IPS-NIHi11 (cell line): ENCODE results near the gene MAML2.

Source experiments
- DNase-seq: peaks from one replicate; pipeline ENCODE4 v3.0.0; 2012; ENCODE audit warnings: mixed read lengths, low spot score

The MAML2 gene

DNA sequence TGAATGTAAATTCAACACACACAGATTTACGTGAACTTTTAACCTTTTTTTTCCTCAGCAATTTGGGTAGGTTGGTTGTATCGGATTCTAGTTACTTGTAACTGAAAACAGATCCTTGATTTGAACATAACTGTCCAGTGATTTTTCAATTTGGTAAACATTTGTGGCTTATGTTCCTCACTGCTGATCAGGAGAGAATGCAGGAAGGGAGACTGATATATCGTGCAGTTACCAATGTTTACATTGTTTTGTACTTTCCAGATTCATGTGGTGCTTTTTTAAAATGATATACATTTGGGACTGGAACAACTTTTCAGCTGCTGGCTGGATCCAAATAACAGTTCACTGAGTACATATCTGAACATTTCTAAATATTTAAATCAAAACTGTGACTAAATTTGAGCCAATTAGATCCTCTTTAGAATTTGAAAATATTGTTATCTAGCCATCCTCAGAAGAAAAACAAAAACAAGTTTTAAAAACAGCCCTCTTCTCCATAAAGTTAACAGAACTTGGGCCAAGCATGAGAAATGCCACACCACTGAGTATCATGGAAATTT, 334.8 kb downstream of the MAML2 start:
- no peak for DNase-seq

DNA sequence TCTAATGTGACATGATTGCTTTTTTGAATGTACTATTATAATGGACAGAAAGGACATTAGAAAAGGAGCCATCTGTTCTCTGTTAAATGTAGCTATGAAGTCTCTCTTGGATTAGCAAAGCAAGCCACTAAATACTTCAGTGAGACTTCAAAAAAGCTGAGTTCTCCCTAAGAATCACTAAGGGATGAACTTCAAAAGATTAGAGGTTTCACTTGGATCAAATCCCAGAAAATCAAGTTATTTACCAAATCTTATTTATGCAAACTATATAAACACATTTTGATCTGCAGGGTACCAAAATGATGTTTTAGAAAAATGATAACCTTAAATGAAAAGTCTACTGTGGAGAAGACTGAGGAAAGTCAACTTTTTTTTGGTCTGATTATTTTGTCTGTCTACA, 337.0 kb downstream of the MAML2 start:
- DNase-seq: no peak

DNA sequence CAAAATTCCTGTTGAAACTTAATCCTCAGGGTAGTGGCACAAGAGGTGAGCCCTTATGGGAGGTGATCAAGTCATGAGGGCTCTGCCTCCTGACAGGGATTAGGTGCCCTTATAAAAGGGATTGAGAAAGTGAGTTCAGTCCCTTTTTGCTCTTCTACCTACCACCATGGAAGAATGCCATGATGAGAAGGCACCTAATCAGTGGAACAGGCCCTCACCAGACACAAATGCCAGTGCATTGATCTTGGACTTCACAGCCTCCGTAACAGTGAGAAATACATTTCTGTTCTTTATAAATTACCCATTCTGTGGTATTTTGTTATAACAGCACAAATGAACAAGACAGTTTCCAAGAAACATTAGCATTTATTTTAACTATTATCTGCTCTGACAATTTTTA, 338.1 kb downstream of the MAML2 start:
- no peak for DNase-seq

DNA sequence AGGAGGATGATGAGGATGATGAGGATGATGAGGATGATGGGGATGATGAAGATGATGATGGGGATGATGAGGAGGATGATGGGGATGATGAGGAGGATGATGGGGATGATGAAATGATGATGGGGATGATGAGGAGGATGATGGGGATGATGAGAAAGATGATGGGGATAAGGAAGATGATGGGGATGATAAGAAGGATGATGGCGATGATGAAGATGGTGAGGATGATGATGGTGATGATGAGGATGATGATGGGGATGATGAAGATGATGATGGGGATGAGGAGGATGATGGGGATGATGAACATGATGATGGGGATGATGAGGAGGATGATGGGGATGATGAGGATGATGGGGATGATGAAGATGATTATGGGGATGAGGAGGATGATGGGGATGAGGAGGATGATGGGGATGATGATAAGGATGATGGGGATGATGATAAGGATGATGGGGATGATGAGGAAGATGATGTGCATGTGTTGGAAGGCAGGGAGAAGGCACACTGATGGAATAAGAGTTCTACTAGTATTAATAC, 340.2 kb downstream of the MAML2 start:
- no peak for DNase-seq

DNA sequence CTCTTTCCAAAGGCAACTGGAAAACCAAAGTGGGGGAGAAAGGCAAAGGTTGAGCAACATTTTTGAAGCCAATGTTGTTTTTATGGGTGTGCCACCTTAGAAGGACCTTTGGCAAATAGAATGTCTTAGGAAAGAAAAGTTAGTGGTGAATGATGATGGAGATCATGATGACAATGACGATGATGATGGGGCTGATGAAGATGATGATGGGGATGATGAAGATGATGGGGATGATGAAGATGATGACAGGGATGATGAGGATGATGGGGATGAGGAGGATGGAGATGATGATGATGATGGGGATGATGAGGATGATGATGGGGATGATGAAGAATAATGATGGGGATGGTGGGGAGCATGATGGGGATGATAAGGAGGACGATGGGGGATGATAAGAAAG, 340.7 kb downstream of the MAML2 start:
- DNase-seq: no peak

DNA sequence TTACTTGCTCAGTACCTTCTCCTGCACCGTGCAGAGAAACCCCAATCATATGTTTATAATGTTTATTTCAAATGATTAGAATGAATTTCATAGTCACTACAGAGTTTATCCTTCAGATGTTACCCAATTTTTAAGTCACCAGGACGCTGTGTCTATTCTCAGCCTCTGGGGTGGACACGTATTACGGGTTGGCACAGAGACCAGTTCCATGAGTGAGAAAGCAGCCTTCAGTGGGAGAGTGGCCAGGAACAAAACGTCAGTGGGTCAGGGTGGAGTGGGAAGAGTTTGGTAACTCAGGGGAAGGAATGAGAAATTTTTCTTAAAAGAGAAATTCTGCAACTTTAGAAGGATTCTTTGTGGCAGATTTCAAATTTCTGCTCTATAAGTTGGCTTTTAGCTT, 342.0 kb downstream of the MAML2 start:
- DNase-seq: no peak

DNA sequence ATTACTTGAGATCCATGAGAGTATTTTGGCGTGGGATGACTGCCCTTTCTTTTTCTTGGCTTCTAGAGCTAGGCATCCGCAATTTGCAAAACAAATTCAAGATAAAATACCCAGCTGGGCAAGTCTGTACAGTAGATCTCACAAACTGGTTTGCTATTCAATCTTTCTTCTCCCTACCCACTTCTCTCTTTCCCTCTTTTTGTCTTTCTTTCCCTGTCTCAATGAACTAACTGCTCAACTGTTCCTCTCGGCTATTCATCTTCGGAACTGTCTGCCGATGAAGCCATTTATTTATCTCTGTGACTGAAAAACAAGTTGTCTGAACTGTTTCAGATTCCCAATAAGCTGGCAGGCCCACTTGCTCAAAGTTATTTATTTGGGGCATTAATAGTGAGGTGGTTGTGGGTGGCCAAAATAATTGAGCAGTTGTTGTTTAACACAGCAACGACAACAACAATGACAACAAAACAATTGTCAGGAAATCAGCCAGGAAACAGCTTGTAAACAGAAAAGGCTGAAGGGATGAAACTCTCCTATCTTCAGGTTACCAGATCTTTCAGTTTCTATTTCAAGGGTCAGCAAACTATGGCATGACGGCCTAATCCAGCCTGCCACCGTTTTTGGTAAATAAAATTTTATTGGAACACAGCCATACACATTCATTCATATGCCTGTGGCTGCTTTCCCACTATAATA, 343.1 kb downstream of the MAML2 start:
- DNase-seq: no peak

DNA sequence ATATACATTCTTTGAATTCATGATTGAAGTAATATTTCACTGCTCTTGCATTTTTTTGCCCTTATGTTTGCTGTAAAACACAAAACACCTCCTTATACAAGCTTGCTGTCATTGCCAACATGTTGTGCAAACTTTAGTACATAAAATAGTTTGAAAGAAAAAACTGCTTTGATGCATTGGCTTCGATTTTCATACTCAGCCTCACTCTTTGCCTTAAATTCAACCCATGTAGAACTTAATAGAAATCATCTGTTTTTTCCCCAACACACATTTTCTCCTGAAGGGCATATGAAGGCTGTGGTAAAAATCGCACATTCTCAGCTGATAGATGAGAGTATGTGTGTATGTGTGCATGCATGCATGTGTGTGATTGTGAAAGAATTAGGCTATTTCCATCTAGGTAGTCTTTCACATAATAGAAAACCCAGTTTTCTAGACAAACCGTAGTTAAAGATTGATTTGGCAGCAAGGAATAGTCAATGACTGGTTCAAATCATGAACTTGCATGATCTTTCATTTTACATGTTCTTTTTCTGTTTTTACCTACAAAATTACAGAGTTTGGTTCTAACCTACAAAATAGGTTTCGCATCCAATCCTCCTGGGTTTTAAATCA, 346.3 kb downstream of the MAML2 start:
- no peak for DNase-seq

DNA sequence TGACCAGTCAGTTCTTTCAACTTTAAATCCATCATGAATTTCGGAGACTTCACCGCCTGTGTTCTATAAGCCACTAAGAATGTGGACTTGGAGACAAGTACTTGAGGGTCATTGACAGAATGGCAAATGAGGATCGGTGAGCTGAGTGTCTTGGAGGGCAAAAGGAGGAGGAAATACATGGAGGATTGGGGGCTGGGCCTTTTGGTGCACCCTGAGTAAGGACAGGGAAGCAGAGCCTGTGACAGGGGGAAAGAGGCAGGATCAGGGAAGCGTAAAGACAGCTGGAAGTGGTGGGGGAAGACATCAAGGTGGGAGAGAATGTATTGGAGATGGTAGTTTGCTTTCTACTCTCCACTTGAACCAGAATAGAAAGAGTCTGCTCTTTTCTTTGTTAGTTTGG, 348.7 kb downstream of the MAML2 start:
- DNase-seq: no peak

DNA sequence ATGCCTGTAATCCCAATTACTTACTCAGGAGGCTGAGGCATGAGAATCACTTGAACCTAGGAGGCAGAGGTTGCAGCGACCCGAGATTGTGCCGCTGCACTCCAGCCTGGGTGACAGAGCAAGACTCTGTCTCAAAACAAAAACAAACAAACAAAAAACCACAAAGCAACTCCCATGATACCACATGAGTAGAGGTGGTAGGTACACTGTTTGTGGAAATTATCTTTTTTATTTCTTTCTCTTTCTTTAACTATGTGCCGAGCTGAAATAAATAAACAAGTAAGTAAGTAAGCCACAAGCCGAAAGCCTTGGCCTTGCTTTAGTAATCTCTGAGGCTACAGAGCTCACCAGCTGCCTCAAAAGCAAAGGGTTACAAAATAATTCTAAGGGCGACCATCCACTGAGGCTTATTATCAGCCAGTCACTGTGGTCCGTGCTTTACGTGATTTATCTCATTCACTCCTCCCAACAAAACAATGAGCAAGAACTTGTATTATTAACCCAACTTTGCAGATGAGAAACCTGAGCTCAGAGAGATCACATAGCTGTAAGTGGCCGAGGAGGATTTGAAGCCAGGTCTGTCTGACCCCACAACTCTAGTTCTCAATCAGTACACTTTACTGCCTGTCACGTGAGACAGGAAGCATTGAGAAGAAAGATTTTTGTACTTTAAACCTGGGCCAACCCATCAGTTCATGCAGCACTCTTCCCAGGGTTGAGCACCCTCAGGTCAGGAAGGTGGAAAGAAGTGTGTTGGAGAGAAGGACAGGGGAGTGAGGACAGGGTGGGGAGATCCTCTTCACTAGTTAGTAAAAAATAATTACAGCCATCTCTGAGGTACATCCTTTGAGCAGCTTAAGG, 349.3 kb downstream of the MAML2 start:
- DNase-seq: no peak

DNA sequence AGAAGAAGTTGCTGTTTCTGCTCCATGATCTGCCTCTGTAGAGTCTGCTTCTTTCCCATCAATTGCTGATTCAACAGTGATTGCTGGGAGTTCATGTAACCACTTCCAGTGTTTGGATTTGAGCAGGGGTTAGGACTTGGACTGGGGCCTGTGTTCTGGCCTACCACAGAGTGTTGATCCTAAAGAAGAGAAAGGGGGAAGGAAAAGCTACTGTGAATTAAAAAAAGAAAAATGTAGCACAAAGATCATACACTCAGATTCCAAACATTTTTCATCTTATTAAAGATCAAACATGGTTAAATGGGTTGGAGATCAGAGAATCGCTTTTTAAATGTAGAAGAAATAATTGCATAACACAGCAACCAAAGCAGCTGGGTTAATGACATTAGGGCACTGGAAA, 351.4 kb downstream of the MAML2 start:
- no peak for DNase-seq

DNA sequence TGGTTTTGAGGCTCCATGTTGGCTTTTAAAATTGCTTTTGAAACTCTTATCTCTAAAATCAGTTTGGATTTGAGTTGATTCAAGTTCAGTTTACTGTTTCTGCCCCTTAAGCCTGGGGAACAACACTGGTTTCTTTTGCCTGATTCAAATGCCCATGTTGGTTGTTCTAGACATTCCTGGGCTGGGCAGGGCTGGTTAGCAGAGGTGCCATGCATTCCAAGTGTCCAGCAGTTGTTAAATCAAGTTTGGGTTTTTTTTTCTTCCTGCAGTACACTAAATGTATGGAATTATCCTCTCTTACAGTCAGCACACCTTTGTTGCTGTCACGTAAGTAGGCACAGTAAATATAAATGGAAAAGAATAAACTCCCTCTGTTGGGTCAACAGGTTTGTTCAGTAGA, 351.9 kb downstream of the MAML2 start:
- DNase-seq: peak; percentile 35

DNA sequence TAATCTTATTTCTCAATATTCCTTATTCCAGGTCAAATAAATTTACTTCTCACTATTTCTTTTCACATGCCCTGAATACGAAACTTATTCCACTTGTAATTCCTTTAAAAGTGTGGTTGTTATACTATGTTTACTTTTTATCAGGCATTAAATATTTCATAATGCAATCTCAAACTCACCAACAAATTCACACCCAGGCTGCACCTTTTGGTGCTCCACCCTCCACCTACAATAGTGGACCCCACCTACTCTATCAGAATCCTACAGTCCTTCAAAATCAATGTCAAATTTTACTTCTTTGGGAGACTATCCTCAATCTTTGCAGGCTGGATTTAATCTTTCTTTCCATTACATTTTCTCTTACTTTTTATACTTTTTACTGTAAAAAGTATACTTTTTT, 353.2 kb downstream of the MAML2 start:
- no peak for DNase-seq

DNA sequence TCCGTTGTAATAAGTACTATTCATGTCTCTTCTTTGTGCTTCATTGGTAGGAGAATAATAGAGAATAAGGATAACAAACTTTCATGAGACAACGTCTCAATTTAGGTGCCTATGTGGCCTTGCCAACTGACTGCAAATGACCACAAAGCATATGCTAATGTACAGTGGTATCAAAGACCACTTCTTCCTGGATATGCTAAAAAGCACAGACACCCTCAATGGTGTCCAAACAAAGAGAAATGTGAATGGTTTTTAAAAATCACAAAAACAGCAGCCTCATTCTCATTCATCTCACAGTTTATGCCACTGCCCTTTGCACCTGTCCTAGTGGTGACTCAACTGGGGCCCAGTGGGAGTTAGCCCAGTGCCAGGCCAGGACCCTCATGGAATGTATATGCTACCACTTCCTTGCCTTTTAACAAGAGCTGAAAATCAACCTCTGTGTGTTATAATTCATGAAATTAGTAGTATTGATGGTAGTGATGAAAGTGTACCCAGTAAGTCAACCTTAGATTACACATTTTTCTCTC, 353.9 kb downstream of the MAML2 start:
- no peak for DNase-seq

DNA sequence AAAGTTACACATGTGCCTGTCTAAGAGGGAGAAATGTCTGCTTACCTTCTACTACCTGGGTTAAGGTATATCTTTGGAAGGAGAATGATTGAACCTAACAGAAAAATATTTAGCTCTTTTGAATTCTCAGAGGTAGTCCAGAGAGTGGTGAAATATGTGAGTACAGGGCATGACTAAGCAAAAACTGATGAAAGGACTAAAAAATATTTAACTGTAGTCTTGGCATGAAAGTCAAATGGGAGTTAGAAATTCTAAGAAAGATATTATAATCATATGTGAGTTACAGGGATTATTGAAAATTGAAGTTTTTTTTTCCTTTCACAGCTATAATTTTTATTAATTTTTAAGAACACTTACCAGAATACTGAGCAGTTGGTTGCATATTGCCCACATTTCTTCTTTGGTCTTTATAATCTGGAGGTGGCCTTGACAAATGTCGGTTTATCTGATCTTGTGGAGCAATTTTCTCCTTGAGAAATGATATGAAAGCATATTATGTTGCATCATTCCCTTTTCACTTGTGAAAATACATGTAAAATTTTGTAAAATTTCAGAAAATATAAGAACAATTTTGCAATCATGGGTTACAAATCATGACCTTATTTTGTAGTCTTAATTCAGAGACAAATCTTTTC, 357.7 kb downstream of the MAML2 start:
- DNase-seq: no peak

DNA sequence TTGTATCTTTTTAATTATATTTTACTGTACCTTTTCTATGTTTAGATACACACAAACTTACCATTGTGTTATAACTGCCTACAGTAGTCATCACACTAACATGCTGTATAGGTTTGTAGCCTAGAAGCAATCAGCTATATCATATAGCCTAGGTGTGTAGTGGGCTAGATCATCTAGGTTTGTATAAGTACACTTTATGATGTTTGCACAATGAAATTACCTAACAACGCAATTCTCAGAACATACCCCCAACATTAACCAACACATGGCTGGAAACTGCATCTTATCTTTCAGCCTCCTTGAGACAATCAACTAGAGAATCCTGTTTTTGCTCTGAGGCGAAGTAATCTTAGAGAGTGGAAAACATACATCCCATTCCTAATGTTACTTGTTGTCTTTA, 358.9 kb downstream of the MAML2 start:
- DNase-seq: no peak

DNA sequence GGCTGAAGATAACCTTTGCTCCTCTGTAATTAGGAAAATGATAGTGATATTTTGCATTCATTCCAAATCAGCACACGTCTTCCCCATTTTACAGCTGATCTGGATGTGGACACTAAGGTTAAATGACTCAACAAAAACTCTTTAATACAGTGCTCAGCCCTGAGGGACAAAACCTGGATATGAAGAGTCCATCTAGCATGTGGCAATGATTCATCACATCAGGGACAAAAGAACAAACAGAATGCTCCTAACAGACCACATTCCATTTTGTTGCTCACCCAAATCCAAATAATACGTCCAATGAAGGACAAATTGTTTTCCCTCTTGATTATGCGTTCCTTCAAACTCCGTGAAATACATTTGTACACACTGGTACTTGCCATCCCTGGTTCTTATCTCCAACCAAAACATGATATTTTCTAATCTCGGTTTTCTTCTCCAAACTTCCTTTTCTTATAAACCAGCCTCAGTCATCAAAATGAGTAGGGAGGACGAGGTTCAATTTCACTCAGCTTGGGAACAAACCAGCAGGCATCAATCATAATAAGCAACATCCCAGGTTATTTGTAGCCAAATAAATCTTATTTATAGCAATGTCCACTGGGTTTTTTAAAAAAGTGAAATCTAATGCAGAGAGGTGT, 365.3 kb downstream of the MAML2 start:
- DNase-seq: no peak

DNA sequence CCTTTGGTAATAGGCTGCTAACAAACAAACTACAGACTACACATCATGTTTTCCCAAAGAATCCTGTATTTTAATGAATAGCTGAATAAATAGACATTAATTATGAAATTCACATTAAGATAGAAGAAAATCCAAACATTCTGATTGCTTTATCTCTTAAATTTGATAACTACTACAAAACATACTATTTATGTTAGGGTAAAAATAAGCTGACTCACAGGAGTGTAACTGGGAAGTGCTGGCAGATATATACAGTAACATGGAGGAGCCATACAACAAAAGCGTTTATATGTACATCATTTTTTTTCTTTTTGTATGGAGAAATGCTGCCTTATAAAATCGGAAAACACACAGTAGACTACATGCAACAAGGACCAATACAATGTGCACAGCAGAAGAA, 366.4 kb downstream of the MAML2 start:
- DNase-seq: no peak

DNA sequence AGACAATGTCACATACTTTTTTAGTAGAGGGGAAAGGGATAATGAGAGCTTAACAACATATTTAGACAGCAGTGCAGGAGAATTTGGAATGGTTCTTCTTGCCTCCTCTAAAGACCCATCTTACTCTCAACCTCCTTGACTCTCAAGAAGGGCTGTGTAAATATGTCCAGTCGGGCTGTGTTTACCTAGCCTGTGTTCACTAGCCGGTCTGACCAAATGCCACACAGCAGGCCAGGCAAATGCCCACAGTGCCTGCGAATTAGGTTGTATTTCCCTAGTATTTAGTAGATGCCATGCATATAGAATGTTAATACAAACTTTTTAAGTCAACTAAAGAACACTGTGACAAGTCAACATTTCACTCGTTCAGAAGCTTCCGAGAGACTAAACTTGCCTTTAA, 367.7 kb downstream of the MAML2 start:
- no peak for DNase-seq

DNA sequence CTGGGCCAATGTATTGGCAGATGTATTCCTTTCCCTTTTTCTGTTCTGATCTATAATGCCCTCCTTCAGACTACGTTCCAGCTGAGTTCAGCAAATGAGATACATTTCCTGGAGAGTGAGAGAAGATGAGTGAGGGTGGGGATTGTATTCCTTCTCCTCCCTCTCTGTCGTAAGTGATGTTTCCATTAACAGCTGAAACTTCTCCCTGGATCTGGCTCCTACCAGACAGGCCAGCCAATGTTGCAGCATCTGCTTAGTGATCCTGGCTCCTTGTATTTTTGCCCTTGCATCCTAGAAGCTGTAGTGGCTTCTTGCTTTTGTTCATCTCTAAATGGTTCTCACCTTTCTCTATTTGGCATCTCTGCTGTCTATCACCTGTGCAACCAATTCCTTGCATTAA, 370.9 kb downstream of the MAML2 start:
- DNase-seq: no peak

DNA sequence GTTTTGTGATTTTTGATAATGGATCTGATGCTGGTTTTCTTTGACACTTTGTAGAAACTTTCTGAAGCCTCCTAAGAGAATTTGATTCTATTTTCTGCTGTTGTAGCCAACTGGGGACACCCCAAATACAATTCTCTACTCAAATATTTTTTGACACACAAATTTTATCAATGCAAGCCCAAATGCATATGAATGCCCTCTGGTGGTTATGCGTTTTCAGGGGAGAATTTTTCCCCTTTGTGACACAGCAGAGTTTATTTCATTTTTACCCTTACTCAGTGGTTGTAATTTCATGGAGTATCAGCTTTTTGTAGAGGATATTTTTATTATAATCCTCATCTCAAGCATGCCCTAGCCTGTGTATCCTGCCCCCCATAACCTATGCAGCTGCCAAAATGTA, 374.4 kb downstream of the MAML2 start:
- no peak for DNase-seq
